HG02973 (cell line): ENCODE measurements around the gene TNFAIP8.
A peak's percentile ranks its signal among the peaks of the same experiment; 100 is the strongest.

Source experiments
- ATAC-seq: cut with Tn5 transposase; IDR thresholded peaks from one replicate; pipeline ENCODE4 v1.9.1; 2021; ENCODE audit warnings: moderate library complexity; ENCODE audit not compliant: unreplicated experiment

TNFAIP8 gene

GRCh38 chr5:119355685-119356611, at the start of gene TNFAIP8:
Gene TNFAIP8, plus strand, starts transcription at chr5:119356019. Its CDS starts 72 bp downstream, at chr5:119356091.
- peak; percentile 39 for ATAC-seq

DNA sequence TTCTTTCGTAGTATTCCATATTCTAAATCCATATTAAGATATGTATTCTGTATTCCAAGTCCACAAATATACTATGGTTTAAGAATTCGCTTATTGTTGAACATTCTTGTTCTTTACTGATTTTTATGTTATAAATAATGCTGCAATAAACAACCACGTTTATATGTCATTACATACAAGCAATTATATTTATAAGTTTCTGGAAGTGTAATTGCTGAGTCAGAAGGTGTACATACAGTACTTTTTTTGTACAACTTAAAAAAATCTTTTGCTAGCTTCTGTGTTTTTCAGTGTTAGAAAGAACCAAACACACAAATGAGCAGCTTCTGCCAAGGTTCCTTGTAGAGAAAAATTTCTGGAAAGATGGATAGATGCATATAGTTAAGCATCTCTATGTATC, 48.6 kb upstream of the TNFAIP8 start:
- ATAC-seq, result no peak

DNA sequence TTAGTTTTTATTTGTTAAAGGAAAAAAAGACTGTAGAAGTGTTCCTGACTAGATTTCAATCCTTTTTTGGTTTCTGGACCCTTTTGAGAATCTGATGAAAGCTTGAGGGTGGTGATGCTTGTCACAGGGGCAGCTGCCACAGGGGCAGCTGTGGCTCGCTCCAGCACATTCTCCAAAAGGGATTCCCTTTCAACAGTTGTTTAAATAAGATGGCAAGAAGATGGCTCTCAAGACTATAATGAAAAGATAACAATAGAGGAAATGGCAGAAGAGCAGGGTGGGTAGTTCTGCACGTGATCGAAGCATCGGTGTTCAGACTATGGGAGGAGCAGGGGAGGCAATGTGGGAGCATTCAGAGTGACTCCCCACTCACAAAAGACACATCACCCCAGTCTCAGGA, 46.5 kb upstream of the TNFAIP8 start:
- ATAC-seq, result no peak

DNA sequence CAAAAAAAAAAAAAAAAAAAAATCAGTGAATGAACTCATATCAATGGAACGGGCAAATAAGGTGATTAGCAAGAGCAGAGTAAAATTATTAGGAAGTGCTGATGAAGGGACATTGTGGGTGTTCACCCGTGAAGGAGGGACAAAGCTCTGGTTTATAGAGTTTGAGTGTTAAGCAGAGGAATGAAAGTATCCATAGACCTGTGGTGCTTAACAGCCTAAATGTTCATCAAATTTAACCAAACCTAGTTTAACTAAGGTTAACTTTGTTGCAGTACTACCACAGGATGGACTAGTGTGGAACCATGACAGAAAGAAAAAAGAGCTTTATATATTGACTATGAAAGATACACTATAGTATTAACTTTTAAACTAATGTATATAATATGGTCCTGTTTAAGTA, 44.1 kb upstream of the TNFAIP8 start:
- no peak for ATAC-seq

GRCh38 chr5:119312403-119312802, 43.4 kb upstream of the TNFAIP8 start:
- ATAC-seq, result no peak

- ATAC-seq, result no peak
Measured at GRCh38 chr5:119313197-119313596, 42.6 kb upstream of the TNFAIP8 start.

GRCh38 chr5:119313658-119314605, 41.9 kb upstream of the TNFAIP8 start:
- no peak for ATAC-seq

DNA sequence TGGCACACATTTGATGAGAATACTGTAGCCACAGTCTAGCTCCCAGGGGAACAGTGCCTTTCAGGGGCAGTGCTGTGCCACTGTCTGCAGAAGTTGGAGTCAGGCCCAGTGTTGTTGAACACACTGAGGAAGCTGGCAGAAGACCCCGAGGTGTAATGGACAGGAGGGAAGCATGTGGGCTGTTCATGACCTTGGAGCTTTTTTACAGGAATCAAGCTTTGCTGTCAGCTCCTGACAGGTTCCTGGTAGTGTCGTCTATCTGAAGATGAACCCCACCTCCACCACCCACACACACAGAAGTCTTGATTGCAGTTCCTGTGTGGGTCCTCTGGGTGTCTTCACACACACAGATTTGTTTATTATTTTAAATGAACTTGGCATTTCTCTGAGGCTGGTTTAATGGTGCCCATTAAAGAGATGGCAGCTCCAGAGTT, 40.3 kb upstream of the TNFAIP8 start:
- peak; percentile 79 for ATAC-seq

DNA sequence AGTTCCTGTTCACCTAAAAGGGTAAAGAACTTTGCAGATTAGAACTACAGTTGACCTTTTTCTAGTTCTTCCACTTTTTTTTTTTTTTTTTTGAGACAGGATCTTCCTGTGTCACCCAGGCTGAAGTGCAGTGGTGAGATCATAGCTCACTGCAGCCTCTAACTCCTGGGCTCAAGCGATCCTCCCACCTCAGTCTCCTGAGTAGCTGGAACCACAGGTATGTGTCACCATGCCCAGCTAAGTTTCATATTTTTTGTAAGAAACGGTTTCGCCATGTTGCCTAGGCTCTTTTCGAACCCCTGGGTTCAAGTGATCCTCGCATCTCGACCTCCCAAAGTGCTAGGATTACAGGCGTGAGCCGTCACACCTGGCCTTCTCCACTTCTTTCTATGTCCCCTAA, 39.7 kb upstream of the TNFAIP8 start:
- ATAC-seq, result no peak

DNA sequence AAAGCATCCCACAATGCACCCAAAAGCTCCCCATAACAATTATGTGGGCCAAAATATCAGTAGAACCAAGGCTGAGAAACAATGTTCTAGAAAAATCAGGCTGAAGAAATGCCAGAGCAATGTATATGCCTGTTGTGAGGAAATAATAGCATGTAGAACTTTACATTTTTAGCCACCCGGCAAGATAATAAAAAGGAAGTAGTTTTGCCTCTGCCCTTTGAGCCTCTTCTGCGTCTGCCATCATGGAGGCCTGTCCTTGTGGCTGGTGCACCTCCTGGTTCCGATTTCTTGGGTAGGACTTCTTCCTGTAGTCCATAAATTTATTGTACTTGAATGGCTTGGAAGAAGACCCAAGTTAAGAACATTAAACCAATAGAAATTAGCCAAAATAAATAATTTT, 38.9 kb upstream of the TNFAIP8 start:
- ATAC-seq, result no peak

DNA sequence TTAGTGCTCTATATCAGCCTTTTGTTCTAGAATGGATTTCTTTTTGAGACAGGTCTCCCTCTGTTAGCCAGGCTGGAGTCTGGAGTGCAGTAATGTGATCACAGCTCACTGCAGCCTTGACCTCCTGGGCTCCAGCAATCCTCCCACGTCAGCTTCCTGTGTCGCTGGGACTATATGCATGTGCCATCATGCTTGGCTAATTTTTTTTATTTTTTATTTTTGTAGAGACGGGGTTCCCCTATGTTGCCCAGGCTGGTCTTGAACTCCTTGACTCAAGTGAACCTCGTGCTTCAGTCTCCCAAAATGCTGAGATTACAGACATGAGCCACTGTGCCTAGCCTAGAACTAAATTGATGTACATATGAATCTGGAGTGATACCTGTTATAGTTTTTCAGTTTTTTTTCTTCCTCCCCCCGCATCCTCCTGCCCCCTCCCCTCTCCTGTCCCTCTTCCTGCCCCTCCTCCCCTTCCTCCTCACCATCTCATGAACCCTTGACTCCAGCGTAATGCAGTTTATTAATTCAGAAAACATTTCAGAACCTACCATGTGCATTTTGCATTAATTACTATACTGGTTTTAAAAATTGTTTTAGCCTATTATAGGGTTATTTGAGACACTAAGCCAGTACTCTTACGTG, 37.4 kb upstream of the TNFAIP8 start:
- ATAC-seq, result no peak

GRCh38 chr5:119319401-119319800, 36.4 kb upstream of the TNFAIP8 start:
- no peak for ATAC-seq

GRCh38 chr5:119319890-119320289, 35.9 kb upstream of the TNFAIP8 start:
- ATAC-seq, result no peak

DNA sequence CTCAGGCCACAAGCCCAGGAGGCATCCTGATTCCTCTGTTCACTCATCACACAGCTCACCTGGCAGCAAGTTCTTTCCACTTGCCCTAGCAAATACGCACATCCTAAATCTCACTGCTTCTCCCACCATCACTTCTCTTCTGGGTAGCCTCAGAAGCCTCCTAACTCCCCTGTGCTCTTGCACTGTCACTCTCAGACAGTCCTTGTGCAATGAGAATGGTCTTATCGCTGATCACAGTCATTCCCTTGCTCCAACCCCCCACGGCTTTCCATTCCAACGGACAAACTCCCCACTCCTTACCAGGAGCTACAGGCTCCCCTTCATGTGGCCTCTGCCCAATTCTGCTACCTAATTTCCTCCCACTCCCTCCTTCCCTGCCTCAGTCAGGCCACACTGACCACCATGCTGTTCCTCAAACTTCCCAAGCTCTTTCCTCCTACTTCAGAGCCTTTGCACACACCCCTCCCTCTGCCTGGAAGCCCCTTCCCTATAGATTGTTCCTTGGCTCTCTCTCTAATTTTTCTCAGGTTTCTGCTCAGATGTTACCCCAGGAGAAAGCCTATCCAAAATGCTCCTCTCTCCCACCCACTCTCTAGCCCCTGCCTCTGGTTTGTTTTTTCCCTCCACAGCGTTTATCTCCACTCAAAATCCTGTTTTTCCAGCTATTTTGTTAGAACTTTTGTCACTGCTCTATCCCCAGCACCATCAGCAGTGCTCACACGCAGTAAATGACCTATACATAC, 34.1 kb upstream of the TNFAIP8 start:
- no peak for ATAC-seq

DNA sequence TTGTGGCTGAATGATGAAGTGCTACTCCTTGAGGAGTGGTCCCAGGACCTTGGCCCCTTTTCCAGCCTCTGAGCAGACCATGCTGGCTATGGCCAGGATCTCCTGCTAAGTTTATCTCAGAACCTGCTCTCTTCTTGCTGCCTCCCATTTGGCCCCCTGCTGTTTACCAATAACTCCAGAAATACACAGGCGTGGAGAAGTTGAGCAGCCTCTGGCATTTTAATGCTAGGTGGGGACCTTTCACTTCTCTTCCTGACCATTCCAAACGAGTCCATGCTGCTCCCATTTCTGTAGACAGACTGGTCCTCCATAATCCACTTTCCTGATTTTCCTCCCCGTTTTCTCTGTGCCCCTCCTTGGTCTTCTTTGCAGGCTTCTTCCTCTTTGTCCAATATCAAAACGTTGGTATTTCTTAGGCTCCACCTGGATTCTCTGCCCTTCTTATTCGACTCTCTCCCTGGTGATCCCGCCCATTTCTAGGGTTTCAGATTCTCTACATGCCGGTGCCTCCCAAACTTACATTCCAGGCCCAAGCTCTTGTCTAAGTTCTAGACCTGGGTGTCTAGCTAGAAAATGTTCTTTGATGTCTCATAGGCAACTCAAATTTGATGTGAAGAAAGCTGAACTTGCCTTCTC, 33.4 kb upstream of the TNFAIP8 start:
- ATAC-seq, result no peak

DNA sequence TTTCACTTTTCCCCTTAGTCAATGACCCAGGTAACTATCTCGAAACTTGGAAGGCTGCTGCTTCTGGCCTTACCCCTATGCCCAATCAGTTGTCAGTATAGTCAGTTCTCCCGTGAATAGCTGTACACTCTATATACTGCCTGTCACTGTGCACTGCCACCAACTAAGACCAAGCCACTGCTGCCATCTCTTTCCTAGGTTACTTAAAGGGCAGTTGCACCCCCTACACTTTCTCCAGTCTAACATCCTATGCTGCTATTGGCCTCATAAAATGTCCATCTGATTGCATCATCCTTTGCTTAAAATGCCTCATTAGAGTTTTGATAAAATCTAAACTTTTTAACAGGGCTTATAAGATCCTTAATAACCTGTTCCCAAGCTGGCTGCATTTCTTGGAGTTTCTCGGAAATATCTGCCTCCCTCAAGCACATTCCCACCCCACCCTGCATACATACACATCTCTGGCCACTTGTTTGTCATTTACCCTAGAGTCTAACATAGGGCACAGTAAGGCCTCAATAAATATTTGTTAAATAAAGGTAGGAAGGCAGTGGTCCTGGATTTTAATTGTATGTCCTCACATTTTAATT, 32.8 kb upstream of the TNFAIP8 start:
- ATAC-seq, result no peak

- no peak for ATAC-seq
Measured at GRCh38 chr5:119323601-119324000, 32.2 kb upstream of the TNFAIP8 start.

GRCh38 chr5:119324842-119325241, 31.0 kb upstream of the TNFAIP8 start:
- no peak for ATAC-seq

DNA sequence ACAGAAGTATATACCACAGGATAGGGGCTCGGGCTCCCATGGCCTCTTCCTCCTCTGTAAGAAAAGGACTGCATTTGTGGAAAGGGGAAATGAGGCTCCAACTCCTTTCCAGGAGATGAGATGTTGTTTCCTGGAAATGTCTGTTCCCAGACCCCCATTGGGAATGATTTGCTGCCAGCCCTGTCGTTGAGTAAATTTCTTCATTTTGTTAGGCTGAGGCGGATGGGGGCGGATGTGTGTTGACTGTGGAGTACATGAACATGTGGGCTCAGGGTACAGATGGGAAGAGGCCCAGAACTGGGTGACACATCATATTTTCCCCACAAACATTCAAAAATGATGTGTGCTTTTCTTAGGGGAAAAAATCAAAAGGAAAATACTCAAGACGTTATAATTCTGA, 28.8 kb upstream of the TNFAIP8 start:
- ATAC-seq, result no peak
